Tibial artery (tissue), 4 donors: Measurements from ENCODE around the gene NPAS3.

Source experiments
- DNase-seq, 2 donors: peaks; one replicate each; pipeline ENCODE4 v3.0.0-alpha.2; 2019
- H3K27ac ChIP-seq, 2 donors: fragments of 200-600 bp; sonication (generic) in 1 of 2; 1 replicate in 1 of 2; 2 replicates in 1 of 2; pipeline ENCODE4 v1.5.1; 2018 to 2019; ENCODE audit warnings: mild to moderate bottlenecking in 1 of 2
- H3K27me3 ChIP-seq, 2 donors: fragments of 200-600 bp; sonication (generic) in 1 of 2; one replicate each; pipeline versions ENCODE4 v1.5.1 to v1.6.0; 2016 to 2019
- H3K36me3 ChIP-seq, 3 donors: fragments of 200-600 bp; sonication (generic) in 2 of 3; one replicate each; pipeline ENCODE4 v1.5.1; 2016 to 2019; ENCODE audit warnings: mild to moderate bottlenecking in 2 of 3
- H3K4me1 ChIP-seq, 4 donors: fragments of 200-600 bp; sonication (generic) in 2 of 4; 1 replicate in 3 of 4; 2 replicates in 1 of 4; pipeline ENCODE4 v1.5.1; 2016 to 2019
- H3K4me3 ChIP-seq, 2 donors: fragments of 200-600 bp; sonication (generic) in 1 of 2; 1 replicate in 1 of 2; 2 replicates in 1 of 2; pipeline ENCODE4 v1.5.1; 2018 to 2019; ENCODE audit warnings: mild to moderate bottlenecking in 2 of 2
- H3K9me3 ChIP-seq, 3 donors: fragments of 200-600 bp; sonication (generic) in 1 of 3; one replicate each; pipeline ENCODE4 v1.5.1; 2016 to 2019
- CTCF ChIP-seq, 2 experiments: fragments of 200-600 bp in 1 of 2; fragments of 450-650 bp in 1 of 2; IDR thresholded peaks; one replicate each; pipeline ENCODE4 v1.5.1; 2017 to 2019; ENCODE audit warnings: antibody characterized with exemption in 2 of 2, mild to moderate bottlenecking in 1 of 2, moderate library complexity in 1 of 2
- intact Hi-C: fragments of 100-400 bp; cut with DNase I; formaldehyde crosslinking; loops from one replicate; pipeline ENCODE4 v1.15.0; 2023; ENCODE audit warnings: low total_unique reads

Gene NPAS3

GRCh38 chr14:33390335-33390734 lies 451.7 kb downstream of the NPAS3 start:
- DNase-seq: no peak
- Histone ChIP-seq H3K4me3 (no peak overlapping the region), H3K9me3 (no peaks in the 10 kb centered on the region), H3K36me3 (no peaks in the 10 kb centered on the region), H3K27me3 (no peaks in the 10 kb centered on the region), H3K27ac (no peak overlapping the region), H3K4me1 (no peaks in the 10 kb centered on the region)
- no peak for TF ChIP-seq CTCF (IDR thresholded peaks at IDR 0.05)
- intact Hi-C loops: no loop called here

- Histone ChIP-seq H3K4me1 (no peaks in the 10 kb centered on the region), H3K4me3 (no peak overlapping the region), H3K9me3 (no peaks in the 10 kb centered on the region), H3K27me3 (no peaks in the 10 kb centered on the region), H3K27ac (no peak overlapping the region), H3K36me3 (no peaks in the 10 kb centered on the region)
- intact Hi-C loops: no loop called here
- TF ChIP-seq CTCF (IDR thresholded peaks at IDR 0.05): no peak
- no peak for DNase-seq
These were observed 454.7 kb downstream of the NPAS3 start for GRCh38 chr14:33393231-33393894.

- no peak for TF ChIP-seq CTCF (IDR thresholded peaks at IDR 0.05)
- Histone ChIP-seq H3K4me1 (no peaks in the 10 kb centered on the region), H3K9me3 (no peaks in the 10 kb centered on the region), H3K27ac (no peak overlapping the region), H3K4me3 (no peak overlapping the region), H3K27me3 (no peaks in the 10 kb centered on the region), H3K36me3 (no peaks in the 10 kb centered on the region)
- DNase-seq: no peak
- intact Hi-C loops: no loop called here
These were observed 455.3 kb downstream of the NPAS3 start for GRCh38 chr14:33393895-33394368.

GRCh38 chr14:33401311-33401710 lies 462.6 kb downstream of the NPAS3 start:
- Histone ChIP-seq H3K36me3 (no peaks in the 10 kb centered on the region), H3K27ac (no peak overlapping the region), H3K9me3 (peaks cover 3 to 15% (median 7%) of the 10 kb centered on the region in 3 donors), H3K27me3 (no peaks in the 10 kb centered on the region), H3K4me3 (no peak overlapping the region), H3K4me1 (peaks cover 0 to 5% (median 0%) of the 10 kb centered on the region in 4 donors)
- DNase-seq: no peak
- intact Hi-C loops: no loop called here
- no peak for TF ChIP-seq CTCF (IDR thresholded peaks at IDR 0.05)

- Histone ChIP-seq H3K4me3 (no peak overlapping the region), H3K36me3 (no peaks in the 10 kb centered on the region), H3K4me1 (peaks cover 0 to 5% (median 0%) of the 10 kb centered on the region in 4 donors), H3K9me3 (peaks cover 3 to 15% (median 7%) of the 10 kb centered on the region in 3 donors), H3K27ac (no peak overlapping the region), H3K27me3 (no peaks in the 10 kb centered on the region)
- no peak for TF ChIP-seq CTCF (IDR thresholded peaks at IDR 0.05)
- intact Hi-C loops: no loop called here
- no peak for DNase-seq
These were observed 463.9 kb downstream of the NPAS3 start for GRCh38 chr14:33402604-33403003.
